ENCODE data around the gene PDGFD. TPM values are rescaled to one million over a fixed set of nuclear protein-coding genes. Genes with fewer than 3 reads are reported as not detected.

PDGFD gene
- total RNA-seq, 2 experiments from 2014 or later, result 0.20 TPM; not detected in 1

DNA sequence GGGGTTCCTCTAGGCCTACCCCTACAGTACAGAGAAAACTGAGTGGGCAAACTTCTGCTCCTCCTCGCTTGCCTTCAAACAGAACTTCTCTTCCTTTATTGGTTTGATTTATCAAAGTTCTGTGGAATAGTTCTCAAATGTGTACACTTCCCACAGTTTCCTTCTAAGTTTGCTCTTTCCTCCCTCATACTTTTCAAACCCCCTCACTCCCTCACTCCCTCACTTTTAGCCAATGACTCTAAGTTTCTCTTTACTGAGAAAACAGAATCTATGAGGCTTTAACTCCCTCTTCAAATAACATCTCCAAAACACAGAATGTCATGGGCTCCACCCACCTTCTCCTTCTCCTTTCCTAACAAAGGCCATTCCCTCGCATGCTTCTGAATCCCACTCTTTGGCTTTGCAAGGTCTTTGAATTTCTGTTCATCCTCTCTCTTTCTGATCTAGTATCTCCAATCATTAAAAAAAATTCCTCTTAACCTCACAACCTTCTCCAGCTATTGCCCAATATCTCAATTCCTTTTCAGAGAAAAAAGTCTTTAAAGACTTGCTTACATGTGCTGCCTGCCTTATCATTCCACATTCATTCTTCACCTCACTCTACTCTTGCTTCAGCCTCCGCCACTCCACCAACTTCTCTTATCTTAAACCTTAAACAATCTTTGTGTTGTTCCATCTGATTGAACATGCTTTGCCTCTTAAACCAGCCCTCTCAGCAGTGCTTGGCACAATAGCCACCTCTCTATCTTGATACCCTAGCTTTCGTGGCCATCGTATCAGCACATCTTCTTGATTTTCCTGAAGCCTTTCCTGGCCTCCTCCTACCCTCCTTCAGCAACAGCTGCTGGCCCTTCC is 70.3 kb downstream of the PDGFD start:
- Mint-ChIP-seq H3K9me3 (no peaks in the 10 kb centered on the region), H3K36me3 (ENCODE audit: low read depth) (no peaks in the 10 kb centered on the region), H3K27me3 (no peaks in the 10 kb centered on the region), H3K27ac (no peak overlapping the region), H3K4me3 (no peak overlapping the region), H3K4me1 (ENCODE audit: low read depth) (no peaks in the 10 kb centered on the region)
- ChIA-PET CTCF (no interaction called here), POLR2A (no interaction called here)
- no peak for DNase-seq
- ATAC-seq, result no peak
- TF ChIP-seq, protein P1, sequence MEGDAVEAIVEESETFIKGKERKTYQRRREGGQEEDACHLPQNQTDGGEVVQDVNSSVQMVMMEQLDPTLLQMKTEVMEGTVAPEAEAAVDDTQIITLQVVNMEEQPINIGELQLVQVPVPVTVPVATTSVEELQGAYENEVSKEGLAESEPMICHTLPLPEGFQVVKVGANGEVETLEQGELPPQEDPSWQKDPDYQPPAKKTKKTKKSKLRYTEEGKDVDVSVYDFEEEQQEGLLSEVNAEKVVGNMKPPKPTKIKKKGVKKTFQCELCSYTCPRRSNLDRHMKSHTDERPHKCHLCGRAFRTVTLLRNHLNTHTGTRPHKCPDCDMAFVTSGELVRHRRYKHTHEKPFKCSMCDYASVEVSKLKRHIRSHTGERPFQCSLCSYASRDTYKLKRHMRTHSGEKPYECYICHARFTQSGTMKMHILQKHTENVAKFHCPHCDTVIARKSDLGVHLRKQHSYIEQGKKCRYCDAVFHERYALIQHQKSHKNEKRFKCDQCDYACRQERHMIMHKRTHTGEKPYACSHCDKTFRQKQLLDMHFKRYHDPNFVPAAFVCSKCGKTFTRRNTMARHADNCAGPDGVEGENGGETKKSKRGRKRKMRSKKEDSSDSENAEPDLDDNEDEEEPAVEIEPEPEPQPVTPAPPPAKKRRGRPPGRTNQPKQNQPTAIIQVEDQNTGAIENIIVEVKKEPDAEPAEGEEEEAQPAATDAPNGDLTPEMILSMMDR (IDR thresholded peaks at IDR 0.05), result no peak
- intact Hi-C loops (cut with micrococcal nuclease), result no loop called here

- POLR2A ChIA-PET, result no interaction called here
- no peak for DNase-seq
- intact Hi-C loops (cut with micrococcal nuclease), result no loop called here
- Mint-ChIP-seq H3K9me3 (no peaks in the 10 kb centered on the region), H3K36me3 (ENCODE audit: low read depth) (no peaks in the 10 kb centered on the region), H3K27ac (no peak overlapping the region), H3K27me3 (no peaks in the 10 kb centered on the region), H3K4me1 (ENCODE audit: low read depth) (no peaks in the 10 kb centered on the region), H3K4me3 (no peak overlapping the region)
- TF ChIP-seq, protein P1 (IDR thresholded peaks at IDR 0.05), result no peak
- ATAC-seq, result no peak
- CTCF ChIA-PET, result no interaction called here
Measured at GRCh38 chr11:104092744-104093143, 71.2 kb downstream of the PDGFD start.

- Mint-ChIP-seq H3K27me3 (no peaks in the 10 kb centered on the region), H3K4me3 (no peak overlapping the region), H3K27ac (no peak overlapping the region), H3K9me3 (no peaks in the 10 kb centered on the region), H3K36me3 (ENCODE audit: low read depth) (no peaks in the 10 kb centered on the region), H3K4me1 (ENCODE audit: low read depth) (no peaks in the 10 kb centered on the region)
- TF ChIP-seq, protein P1 (IDR thresholded peaks at IDR 0.05), result no peak
- intact Hi-C loops (cut with micrococcal nuclease), result no loop called here
- DNase-seq (no peak), ATAC-seq (no peak)
- CTCF ChIA-PET, result no interaction called here
- POLR2A ChIA-PET, result no interaction called here
Measured at GRCh38 chr11:104091281-104092096, 72.5 kb downstream of the PDGFD start.

DNA sequence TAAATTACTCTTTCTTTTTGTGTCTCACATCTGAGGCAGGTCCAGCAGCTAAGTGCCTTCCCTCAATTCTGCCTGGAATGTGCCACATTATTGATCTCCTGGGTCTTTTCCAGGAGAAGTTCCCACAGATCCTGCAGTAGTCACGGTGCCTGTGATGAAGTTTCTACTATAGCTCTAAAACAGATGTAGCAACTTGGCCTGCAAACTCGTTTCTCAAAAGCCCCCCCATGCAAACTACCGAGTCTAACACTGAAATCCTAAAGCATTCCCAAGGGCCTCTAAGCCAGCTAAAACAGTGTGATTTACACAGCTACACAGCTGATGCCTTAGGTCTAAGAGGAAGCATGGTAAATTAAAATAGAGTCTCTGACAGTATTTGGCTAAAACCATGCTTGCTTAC is 73.2 kb downstream of the PDGFD start:
- Mint-ChIP-seq H3K27ac (no peak overlapping the region), H3K36me3 (ENCODE audit: low read depth) (no peaks in the 10 kb centered on the region), H3K4me1 (ENCODE audit: low read depth) (no peaks in the 10 kb centered on the region), H3K9me3 (no peaks in the 10 kb centered on the region), H3K4me3 (no peak overlapping the region), H3K27me3 (no peaks in the 10 kb centered on the region)
- ChIA-PET CTCF (no interaction called here), POLR2A (no interaction called here)
- ATAC-seq (no peak), DNase-seq (no peak)
- intact Hi-C loops (cut with micrococcal nuclease), result no loop called here
- TF ChIP-seq, protein P1 (IDR thresholded peaks at IDR 0.05), result no peak

DNA sequence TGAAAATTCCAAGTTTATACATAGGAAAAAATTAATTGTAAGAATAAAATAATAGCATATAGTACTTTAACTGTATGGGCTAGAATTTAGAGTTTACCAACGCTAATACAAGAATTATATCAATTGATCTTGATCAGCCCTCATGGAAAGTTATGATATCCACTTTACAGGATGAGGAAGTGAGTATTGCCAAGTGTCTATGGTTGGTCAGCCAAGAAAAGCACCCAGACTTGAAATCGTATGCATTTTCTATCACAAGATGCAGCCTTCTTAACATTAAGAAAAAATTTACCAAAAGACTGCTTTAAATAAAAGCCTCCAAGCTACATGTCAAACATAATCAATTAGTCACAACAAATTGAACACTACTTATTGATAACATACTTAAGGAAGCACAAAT is 74.5 kb downstream of the PDGFD start:
- DNase-seq (no peak), ATAC-seq (no peak)
- CTCF ChIA-PET, result no interaction called here
- no peaks in the 10 kb centered on the region for H3K36me3 Mint-ChIP-seq (ENCODE audit: low read depth)
- TF ChIP-seq, protein P1 (IDR thresholded peaks at IDR 0.05), result no peak
- POLR2A ChIA-PET, result no interaction called here
- no peaks in the 10 kb centered on the region for H3K27me3 Mint-ChIP-seq
- H3K4me3 Mint-ChIP-seq, result no peak overlapping the region
- no peaks in the 10 kb centered on the region for H3K4me1 Mint-ChIP-seq (ENCODE audit: low read depth)
- intact Hi-C loops (cut with micrococcal nuclease), result no loop called here
- no peak overlapping the region for H3K27ac Mint-ChIP-seq
- H3K9me3 Mint-ChIP-seq, result no peaks in the 10 kb centered on the region
